Erythroblast (primary cell): ENCODE data around the gene EXPH5.
"Not testable (repeated sequence)": the region's sequence is repeated elsewhere in the genome, so short reads cannot be mapped to it uniquely, and the experiment has no call there.

Experiments used
- DNase-seq, 2 experiments: peaks; one replicate each; lab custom pipeline; 2025; lab: John Stamatoyannopoulos, UW
- GATA1 ChIP-seq: IDR thresholded peaks from 2 replicates; pipeline ENCODE4 v1.6.1; 2011; ENCODE audit warnings: low read depth, mild to moderate bottlenecking, control low read depth, low read length, moderate library complexity
- POLR2A ChIP-seq: IDR thresholded peaks from 2 replicates; pipeline ENCODE4 v1.6.1; 2011; ENCODE audit warnings: mild to moderate bottlenecking, low read length

EXPH5 gene

GRCh38 chr11:108617055-108617454 lies 23.5 kb upstream of the EXPH5 start:
- TF ChIP-seq POLR2A (no peak), GATA1 (no peak)
- no peak for DNase-seq

- no peak for DNase-seq
These were observed 23.0 kb upstream of the EXPH5 start for GRCh38 chr11:108616549-108616948.

GRCh38 chr11:108614086-108614485 lies 20.5 kb upstream of the EXPH5 start:
- DNase-seq = no peak
- TF ChIP-seq GATA1 (no peak), POLR2A (no peak)

More at GRCh38 chr11:108616549-108616948, 23.0 kb upstream of the EXPH5 start:
- TF ChIP-seq GATA1 = no peak
- no peak for TF ChIP-seq POLR2A

- no peak for DNase-seq
- no peak for TF ChIP-seq GATA1
- no peak for TF ChIP-seq POLR2A
These were observed 16.1 kb upstream of the EXPH5 start for GRCh38 chr11:108609682-108610081.

GRCh38 chr11:108608548-108608947 lies 15.0 kb upstream of the EXPH5 start:
- no peak for DNase-seq
- TF ChIP-seq POLR2A (no peak), GATA1 (no peak)

- TF ChIP-seq GATA1 (no peak), POLR2A (no peak)
- DNase-seq = no peak
These were observed 13.1 kb upstream of the EXPH5 start for GRCh38 chr11:108606495-108607160.

GRCh38 chr11:108606070-108606469 lies 12.5 kb upstream of the EXPH5 start:
- no peak for DNase-seq
- no peak for TF ChIP-seq POLR2A
- TF ChIP-seq GATA1 = no peak

- DNase-seq = not testable (repeated sequence)
These were observed 9.2 kb upstream of the EXPH5 start for GRCh38 chr11:108602818-108603217.

GRCh38 chr11:108601150-108601549 lies 7.6 kb upstream of the EXPH5 start:
- no peak for DNase-seq
- TF ChIP-seq GATA1 = no peak
- no peak for TF ChIP-seq POLR2A

GRCh38 chr11:108599978-108600377 lies 6.4 kb upstream of the EXPH5 start:
- DNase-seq = no peak
- TF ChIP-seq POLR2A (no peak), GATA1 (no peak)

- no peak for TF ChIP-seq POLR2A
- TF ChIP-seq GATA1 = no peak
These were observed 4.3 kb upstream of the EXPH5 start for GRCh38 chr11:108597736-108598355.

GRCh38 chr11:108596701-108597100 lies 3.1 kb upstream of the EXPH5 start:
- DNase-seq = no peak
- no peak for TF ChIP-seq POLR2A
- TF ChIP-seq GATA1 = no peak

More at GRCh38 chr11:108597736-108598355, 4.3 kb upstream of the EXPH5 start:
- DNase-seq = no peak

- TF ChIP-seq GATA1 (no peak), POLR2A (no peak)
- DNase-seq = no peak
These were observed 411 bp upstream of the EXPH5 start for GRCh38 chr11:108593923-108594434.

GRCh38 chr11:108592591-108593213 lies 866 bp downstream of the EXPH5 start:
- peak; percentile 64 to 65 for DNase-seq
- TF ChIP-seq GATA1 (no peak), POLR2A (no peak)

GRCh38 chr11:108591893-108592292 lies 1.7 kb downstream of the EXPH5 start:
- no peak for DNase-seq
- TF ChIP-seq POLR2A = no peak
- TF ChIP-seq GATA1 = no peak
